WTC11 (cell line): ENCODE data around the gene CUL4A.

Experiments used
- ESRRA ChIP-seq: sonication (generic); formaldehyde crosslinking; IDR thresholded peaks from 2 replicates; pipeline ENCODE4 v1.8.1; 2022; ENCODE audit warnings: mild to moderate bottlenecking, missing genetic modification reagents, borderline replicate concordance
- ETV6 ChIP-seq: sonication (generic); formaldehyde crosslinking; IDR thresholded peaks from 2 replicates; pipeline ENCODE4 v1.8.1; 2022; ENCODE audit warnings: mild to moderate bottlenecking, missing genetic modification reagents
- FOXK1 ChIP-seq: sonication (generic); formaldehyde crosslinking; IDR thresholded peaks from 2 replicates; pipeline ENCODE4 v1.8.0; 2022; ENCODE audit warnings: mild to moderate bottlenecking, moderate library complexity, missing genetic modification reagents
- NR1H2 ChIP-seq: sonication (generic); formaldehyde crosslinking; IDR thresholded peaks from 2 replicates; pipeline ENCODE4 v1.9.0; 2021; ENCODE audit warnings: mild to moderate bottlenecking, moderate library complexity, missing genetic modification reagents
- NR2C2 ChIP-seq: sonication (generic); formaldehyde crosslinking; IDR thresholded peaks from 2 replicates; pipeline ENCODE4 v1.8.0; 2022; ENCODE audit warnings: mild to moderate bottlenecking, missing genetic modification reagents
- TF ChIP-seq, protein P1 (sequence below): fragments of 200-600 bp; IDR thresholded peaks from 2 replicates; pipeline ENCODE4 v1.8.0; 2022; ENCODE audit warnings: antibody characterized with exemption
- TF ChIP-seq, protein P2 (sequence below): sonication (generic); formaldehyde crosslinking; IDR thresholded peaks from 2 replicates; pipeline ENCODE4 v1.8.0; 2022; ENCODE audit warnings: mild to moderate bottlenecking, missing genetic modification reagents

DNA sequence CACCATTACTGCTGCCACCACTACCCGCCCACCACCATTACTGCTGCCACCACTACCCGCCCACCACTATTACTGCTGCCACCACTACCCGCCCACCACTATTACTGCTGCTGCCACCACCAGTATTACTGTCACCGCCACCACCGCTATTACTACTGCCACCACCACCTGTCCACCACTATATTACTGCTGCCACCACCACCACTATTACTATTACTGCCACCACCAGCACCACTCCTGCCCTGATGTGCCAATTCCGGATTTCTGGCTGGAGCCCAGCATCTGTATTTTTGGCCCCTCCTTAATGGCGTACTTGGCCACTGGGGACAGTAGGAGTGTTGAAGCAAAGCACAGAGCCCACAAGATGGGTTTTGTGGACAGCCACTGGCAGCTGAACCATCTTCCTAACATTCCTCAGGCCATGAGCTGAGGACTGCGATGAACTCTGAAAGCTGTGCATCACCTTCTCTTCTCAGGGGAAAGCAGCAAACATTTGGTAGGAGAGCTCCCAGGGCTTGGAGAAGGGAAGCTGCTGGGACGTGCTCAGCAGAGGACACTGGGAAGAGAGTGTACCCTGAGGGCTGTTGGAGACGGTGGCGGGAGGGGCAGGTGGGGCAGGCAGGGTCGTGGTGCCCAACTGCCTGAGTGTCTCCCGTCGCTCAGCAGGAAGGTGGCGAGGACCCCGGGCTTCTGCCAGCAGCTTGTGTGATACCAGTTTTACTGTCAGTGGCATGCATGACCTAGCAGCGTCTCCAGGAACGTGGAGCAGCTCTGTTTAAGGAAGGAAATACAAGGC is 23.0 kb downstream of the CUL4A start:
- TF ChIP-seq, protein P1, sequence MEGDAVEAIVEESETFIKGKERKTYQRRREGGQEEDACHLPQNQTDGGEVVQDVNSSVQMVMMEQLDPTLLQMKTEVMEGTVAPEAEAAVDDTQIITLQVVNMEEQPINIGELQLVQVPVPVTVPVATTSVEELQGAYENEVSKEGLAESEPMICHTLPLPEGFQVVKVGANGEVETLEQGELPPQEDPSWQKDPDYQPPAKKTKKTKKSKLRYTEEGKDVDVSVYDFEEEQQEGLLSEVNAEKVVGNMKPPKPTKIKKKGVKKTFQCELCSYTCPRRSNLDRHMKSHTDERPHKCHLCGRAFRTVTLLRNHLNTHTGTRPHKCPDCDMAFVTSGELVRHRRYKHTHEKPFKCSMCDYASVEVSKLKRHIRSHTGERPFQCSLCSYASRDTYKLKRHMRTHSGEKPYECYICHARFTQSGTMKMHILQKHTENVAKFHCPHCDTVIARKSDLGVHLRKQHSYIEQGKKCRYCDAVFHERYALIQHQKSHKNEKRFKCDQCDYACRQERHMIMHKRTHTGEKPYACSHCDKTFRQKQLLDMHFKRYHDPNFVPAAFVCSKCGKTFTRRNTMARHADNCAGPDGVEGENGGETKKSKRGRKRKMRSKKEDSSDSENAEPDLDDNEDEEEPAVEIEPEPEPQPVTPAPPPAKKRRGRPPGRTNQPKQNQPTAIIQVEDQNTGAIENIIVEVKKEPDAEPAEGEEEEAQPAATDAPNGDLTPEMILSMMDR: no peak
- TF ChIP-seq NR1H2 (CRISPR knock-in tag) (no peak), FOXK1 (CRISPR knock-in tag) (no peak), NR2C2 (CRISPR knock-in tag) (no peak), ESRRA (CRISPR knock-in tag) (no peak), ETV6 (no peak)
- TF ChIP-seq, protein P2, sequence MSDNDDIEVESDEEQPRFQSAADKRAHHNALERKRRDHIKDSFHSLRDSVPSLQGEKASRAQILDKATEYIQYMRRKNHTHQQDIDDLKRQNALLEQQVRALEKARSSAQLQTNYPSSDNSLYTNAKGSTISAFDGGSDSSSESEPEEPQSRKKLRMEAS (CRISPR knock-in tag): no peak
